GM21526 (cell line): ENCODE measurements around the gene SDHAF1.
"Not testable (repeated sequence)": the region's sequence is repeated elsewhere in the genome, so short reads cannot be mapped to it uniquely, and the experiment has no call there.

ENCODE experiments used
- ATAC-seq: cut with Tn5 transposase; IDR thresholded peaks from one replicate; pipeline ENCODE4 v1.9.1; 2021; ENCODE audit warnings: moderate library complexity; ENCODE audit not compliant: unreplicated experiment, low FRiP score

The SDHAF1 gene, protein sequence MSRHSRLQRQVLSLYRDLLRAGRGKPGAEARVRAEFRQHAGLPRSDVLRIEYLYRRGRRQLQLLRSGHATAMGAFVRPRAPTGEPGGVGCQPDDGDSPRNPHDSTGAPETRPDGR

DNA sequence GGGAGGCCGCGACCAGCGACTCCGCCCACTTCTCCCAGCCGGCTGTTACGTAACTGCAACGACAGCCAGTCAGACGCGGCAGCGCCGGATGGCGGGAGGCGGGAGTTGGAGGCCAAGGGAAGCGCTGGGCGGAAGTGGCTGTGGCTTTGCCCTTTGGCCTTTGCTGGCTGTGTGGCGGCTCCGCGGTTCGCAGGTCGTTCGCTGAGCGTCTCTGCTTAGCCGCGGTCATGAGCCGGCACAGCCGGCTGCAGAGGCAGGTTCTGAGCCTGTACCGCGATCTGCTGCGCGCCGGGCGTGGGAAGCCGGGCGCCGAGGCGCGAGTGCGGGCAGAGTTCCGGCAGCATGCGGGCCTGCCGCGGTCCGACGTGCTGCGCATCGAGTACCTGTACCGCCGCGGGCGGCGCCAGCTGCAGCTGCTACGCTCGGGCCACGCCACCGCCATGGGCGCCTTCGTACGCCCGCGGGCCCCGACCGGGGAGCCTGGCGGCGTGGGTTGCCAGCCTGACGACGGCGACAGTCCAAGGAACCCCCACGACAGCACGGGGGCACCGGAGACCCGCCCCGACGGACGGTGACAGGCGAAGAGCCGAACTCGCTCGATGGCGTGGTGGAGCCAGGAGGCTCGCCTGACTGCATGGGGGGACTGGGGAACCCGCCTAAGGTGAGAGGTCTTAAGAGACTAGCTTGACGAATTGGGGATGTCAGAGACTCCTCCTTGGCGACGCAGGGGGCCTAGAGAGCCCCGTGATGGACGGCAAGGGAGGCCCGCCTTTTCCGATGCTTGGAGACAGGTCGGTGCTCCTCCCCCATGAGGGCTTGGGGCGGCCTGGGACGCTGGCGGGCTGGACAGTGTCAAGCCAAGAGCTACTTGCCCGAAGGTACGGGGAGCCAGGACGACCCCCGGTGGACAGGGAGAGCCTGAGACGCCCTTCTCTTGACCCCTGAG lies at the start of gene SDHAF1:
Gene SDHAF1 (plus strand): TSS at position 141 of the 946 bp plus-strand sequence. CDS start 87 bp downstream, at position 228.
- no peak for ATAC-seq

- ATAC-seq, result no peak
Observed at GRCh38 chr19:35946203-35946602, 48.8 kb upstream of the SDHAF1 start.

GRCh38 chr19:35949131-35949530 lies 45.9 kb upstream of the SDHAF1 start:
- ATAC-seq, result no peak

GRCh38 chr19:35955881-35956634 lies 38.9 kb upstream of the SDHAF1 start:
- no peak for ATAC-seq

- not testable (repeated sequence) for ATAC-seq
Observed at GRCh38 chr19:35957411-35957810, 37.6 kb upstream of the SDHAF1 start.

DNA sequence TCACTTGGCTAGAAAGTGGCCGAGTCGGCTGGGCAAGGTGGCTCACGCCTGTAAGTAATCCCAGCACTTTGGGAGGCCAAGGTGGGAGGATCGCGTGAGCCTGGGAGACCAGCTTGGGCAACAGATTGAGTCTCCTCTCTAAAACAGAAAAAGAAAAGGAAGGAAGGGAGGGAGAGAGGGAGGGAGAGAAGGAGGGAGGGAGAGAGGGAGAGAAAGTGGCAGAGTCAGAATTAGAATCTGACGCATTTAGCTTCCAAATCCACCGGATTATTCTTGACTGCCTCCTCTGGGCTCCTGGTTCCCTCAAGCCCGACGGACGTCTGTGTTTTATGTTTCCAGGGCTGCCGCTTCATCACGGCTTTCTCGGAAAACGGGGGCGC lies 36.3 kb upstream of the SDHAF1 start:
- no peak for ATAC-seq

GRCh38 chr19:35959040-35959967 lies 35.7 kb upstream of the SDHAF1 start:
- ATAC-seq, result no peak

DNA sequence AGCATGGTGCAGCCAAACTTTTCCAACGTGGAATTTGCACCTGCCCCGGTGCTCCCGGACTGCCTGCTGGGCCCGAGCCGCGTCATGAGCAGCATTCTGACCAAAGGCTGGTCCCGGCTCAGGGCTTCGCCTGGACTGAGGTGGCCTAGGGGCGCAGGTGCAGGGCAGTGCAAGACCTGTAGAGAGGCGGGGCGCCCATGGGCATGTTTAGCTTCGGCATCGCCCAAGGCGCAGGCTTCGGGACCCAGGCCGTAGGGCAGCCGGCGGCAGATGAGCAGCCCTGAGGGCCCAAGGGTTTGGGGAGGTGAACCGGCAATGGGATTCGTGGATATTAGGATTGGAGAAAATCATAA lies 35.0 kb upstream of the SDHAF1 start:
- no peak for ATAC-seq

DNA sequence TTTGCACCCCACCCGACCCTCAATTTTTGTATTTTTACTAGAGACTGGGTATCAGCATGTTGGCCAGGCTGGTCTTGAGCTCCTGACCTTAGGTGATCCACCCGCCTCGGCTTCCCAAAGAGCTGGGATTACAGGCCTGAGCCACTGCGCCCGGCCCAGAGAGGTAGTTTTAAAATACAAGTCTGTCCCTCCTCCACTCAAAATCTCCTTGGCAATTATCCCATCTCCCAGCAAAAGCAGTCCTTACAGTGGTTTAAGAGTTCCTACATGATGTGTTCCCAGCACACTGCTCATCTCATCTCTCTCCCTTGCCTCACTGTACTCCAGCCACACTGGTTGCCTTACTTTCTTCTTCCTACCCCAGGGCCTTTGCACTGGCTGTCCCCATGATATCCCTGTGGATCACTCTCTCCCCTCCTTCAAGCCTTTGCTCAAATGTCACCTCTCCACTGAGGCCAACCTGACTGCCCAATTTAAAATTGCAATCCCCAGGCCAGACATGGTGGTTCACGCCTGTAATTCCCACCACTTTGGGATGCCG lies 34.5 kb upstream of the SDHAF1 start:
- ATAC-seq, result no peak

DNA sequence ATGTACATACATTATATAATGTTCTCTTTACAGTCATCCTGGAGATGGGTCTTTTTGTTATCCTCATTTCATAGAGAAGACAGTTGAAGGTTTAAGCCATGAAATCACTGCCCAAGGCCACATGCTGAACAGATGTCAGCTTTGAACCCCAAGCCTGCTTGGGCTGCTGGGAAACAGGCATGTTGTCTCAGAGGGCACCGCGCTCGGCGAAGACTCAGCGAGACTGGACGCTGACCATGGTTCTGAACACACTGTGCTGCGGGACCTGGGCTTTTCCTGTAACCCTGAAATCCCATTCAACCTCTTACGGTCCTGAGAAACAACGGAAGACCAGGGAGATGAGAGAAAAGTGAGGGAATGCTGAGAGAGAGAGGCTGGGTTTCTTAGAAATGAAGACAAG lies 31.5 kb upstream of the SDHAF1 start:
- no peak for ATAC-seq

GRCh38 chr19:35966771-35967170 lies 28.2 kb upstream of the SDHAF1 start:
- no peak for ATAC-seq

GRCh38 chr19:35973487-35973886 lies 21.5 kb upstream of the SDHAF1 start:
- no peak for ATAC-seq

- ATAC-seq, result no peak
Observed at GRCh38 chr19:35975608-35976214, 19.3 kb upstream of the SDHAF1 start.

DNA sequence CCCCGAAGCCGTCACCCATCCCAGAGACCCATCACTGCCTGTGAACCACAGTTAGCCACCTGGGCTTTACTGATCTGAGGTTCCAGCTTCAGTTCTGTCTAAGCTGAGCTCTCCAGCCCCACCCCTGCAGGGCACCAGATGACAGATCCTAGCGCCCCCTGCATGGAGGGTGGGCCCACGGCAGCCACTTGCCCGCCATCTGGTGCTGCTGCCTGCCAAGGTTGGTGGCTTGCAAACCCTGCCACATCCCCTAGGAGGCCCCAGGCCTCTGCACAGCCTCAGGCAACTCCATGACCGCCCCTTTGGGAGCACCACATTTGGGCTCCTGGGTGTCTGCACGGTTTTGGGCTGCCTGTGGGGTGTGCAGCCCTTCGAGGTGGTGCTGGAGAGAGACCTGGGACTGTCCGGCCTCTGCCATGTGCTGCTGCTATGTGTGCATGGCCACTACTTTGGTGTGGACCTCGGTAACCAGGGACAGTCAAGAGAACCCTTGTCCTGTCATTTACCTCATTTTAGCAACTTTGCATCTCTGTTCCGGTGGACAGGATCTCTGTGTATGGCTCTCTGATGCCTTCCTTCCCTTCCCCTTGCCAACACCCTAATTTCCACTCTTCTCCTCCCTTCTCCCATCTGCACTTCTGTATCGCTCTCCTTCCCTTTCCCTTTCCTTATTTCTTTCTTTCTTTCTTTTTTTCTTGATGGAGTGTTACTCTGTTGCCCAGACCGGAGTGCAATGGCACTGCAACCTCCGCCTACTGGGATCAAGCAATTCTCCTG lies 17.4 kb upstream of the SDHAF1 start:
- ATAC-seq, result no peak

DNA sequence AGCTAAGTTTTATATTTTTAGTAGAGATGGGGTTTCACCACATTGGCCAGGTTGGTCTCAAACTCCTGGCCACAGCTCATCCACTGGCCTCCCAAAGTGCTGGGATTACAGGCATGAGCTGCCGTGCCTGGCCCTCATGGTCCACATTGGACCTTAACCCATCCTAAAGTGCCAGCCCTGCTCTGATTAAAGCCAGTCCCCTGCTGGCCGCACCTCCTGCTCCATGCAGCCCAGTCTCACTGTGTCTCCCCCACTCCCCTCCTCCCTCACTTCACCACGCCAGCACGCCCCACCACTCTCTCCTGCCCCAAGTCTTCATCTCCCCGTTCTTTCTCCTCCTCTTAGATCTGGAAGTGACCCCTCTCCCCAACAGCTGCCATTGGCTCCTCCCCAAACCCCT lies 16.7 kb upstream of the SDHAF1 start:
- ATAC-seq, result no peak

DNA sequence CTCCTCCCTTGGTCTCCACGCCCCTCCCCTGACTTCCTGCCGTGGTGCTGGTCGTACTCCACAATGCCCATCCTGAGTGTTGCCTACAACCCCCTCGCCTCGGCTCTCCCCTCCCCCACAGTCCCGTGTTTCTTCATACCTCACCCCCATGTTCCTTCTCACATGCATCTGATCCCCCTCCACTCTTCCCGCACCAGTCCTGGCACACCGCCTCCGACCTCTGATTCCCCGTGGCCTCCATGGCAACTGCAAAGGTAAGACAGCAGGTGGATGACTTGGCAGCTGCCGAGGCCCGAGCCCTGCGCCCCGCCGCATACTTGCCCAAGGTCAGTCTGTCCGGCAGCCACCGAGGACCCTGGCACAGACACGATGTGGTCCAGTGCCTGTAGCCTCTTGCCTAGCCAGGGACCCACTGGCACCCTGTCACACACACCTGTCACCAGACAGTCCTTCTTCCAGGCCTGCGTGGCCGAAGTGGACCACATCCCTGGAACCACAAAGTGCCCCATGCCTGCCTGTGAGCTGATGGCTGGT lies 16.1 kb upstream of the SDHAF1 start:
- no peak for ATAC-seq

GRCh38 chr19:35980997-35981396 lies 14.0 kb upstream of the SDHAF1 start:
- not testable (repeated sequence) for ATAC-seq

GRCh38 chr19:35983177-35983576 lies 11.8 kb upstream of the SDHAF1 start:
- no peak for ATAC-seq

GRCh38 chr19:35986111-35986510 lies 8.9 kb upstream of the SDHAF1 start:
- ATAC-seq, result no peak
